ENCODE measurements around the gene MCM5.

- TF ChIP-seq CTCF (IDR thresholded peaks at IDR 0.05; ENCODE audit: low read length) (no peak), EZH2 (optimal IDR thresholded peaks at IDR 0.05; ENCODE audit: low read depth, low read length) (no peak)
These were observed 26.8 kb downstream of the MCM5 start for GRCh38 chr22:35426801-35427140.
